SW480 (cell line): ENCODE measurements around the gene LMTK2.
A peak's percentile ranks its signal among the peaks of the same experiment; 100 is the strongest.

ENCODE experiments used
- DNase-seq: peaks from one replicate; pipeline ENCODE4 v3.0.0-alpha.2; 2016; ENCODE audit warnings: low spot score

LMTK2 gene

DNA sequence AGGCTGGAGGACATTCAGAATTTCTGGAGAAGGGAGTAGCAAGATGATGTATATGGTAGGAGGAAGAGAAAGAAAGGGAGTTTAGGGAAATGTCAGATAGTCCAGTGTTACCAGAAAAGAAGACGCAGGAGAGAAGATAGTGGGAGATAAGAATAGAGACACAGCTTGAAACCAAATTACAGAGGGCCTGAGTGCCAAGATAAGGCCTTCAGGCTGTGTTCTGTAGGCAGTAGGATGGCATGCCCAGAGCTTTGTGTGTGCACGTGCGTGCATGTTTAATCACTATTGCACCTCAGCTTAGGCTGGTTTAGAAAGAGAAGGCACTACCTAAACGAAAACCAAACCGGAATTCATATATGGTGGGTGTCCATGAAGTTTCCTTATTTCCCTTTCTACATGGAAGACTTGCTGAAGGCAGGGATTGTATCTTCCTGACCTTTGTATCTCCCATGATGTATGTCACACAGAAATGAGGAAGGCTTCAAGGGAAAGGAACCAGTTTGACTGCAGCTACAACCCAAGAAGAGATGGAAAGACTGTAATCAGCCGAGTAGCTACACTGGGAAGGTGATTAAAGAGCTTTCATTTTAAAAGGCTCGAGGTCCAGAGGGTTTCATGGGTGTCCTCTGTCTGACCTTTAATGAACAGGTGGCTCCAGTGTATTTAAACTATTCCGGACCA, 68.7 kb downstream of the LMTK2 start:
- DNase-seq: no peak

DNA sequence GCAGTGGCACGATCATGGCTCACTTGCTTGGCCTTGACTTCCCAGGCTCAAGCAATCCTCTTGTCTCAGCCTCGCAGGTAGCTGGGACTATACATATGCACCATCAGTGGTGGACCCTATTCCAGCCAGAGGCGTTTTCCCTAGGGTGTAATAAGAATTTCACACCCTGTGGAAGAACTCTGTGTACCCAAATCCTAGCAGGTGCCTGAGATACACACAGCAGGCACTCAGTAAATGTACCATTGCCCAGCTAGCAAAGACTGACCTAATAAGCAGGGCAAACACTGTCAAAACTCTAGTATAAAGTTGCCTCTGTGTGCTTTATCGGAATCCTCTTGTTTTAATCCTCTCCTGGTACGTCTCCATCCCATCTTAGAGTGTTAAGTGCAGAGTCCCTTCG, 70.9 kb downstream of the LMTK2 start:
- no peak for DNase-seq

DNA sequence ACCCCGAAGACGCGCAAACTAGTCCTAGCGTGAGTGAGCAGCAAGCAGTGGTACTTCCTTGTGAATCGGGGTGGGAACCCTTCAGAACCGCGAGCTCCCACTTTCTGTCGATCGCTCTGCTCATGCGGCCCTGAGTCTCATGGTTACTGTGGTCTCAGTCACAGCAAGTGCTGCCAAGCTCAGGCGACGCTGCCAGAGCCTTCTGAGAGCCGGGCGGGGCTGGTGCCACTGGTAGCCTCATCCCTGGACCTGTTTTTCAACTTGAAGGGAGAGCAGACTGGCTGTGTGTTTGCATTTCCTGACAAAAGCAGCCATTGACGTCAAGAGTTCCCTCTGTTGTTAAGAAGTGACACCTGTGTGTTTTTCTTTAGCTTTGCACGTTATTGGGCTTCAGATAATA, 71.7 kb downstream of the LMTK2 start:
- DNase-seq: no peak

DNA sequence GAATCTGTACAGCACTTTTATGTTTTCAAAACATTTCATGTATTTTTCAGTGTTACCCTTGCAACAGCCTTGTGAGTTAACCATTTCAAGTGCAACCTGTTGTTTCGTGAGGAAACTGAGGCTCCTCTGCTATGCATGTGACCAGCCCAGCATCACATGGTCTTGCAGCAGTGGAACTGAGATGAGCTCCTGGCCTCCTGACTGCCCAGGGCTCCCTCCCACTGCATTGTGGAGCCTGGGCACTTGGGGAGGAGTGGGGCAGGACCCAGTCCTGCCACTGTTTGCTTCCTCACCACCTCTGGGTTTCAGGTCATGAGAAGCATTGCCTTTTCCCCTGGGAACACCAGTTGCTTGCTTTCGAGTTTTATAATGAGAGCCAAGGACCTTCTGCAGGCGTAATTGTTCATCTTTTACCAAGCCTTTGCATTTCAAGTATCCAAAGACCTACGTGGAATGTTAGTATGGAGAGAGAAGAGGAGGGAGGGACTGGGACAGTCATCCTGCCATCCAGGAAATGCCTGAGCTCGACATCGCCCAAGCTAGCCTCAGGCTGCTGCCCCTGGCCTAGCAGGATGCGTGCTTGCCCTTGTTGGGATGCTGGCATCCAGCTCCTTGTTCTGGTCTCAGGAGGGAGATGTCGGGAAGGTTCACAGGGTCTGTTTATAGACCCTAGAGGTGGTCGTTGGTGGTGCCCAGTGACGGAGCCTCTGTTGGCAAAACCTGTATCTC, 72.3 kb downstream of the LMTK2 start:
- no peak for DNase-seq

DNA sequence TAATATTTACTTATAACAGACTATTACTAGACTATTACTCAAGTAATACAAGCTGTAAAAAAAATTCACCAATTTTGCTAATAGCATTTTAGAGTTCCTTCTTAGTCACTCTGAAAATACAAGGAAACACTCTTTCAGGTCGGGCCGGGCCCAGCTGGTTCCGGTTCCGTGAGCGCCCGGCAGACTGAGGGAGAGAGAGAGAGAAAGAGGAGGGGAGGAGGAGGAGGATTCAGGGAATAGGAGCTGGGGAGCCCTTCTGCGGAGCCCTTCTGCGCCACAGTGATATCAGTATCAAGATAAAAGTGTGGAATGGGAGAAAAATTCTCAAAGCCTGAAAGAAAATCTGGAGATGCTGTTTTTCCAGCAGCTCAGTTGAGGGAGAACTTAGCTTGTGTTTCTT, 74.1 kb downstream of the LMTK2 start:
- no peak for DNase-seq

DNA sequence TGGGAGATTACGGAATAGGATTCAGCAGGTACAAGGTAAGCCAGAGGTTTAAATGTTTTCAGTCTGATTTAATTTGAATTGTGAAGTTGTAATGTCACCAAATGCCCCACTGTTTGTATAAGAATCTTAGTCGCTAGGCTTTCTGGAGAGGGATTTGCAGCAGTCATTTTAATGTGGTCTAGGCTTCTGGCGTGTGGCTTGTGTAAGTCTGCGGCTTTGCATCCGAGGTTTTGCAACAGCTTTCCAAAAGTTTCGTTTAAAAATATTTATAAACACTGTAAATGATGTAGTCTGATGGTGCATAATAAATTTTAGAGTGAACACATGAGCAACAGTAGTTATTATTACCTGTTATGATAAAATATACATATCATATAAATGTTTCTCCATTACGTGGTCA, 78.4 kb downstream of the LMTK2 start:
- no peak for DNase-seq

DNA sequence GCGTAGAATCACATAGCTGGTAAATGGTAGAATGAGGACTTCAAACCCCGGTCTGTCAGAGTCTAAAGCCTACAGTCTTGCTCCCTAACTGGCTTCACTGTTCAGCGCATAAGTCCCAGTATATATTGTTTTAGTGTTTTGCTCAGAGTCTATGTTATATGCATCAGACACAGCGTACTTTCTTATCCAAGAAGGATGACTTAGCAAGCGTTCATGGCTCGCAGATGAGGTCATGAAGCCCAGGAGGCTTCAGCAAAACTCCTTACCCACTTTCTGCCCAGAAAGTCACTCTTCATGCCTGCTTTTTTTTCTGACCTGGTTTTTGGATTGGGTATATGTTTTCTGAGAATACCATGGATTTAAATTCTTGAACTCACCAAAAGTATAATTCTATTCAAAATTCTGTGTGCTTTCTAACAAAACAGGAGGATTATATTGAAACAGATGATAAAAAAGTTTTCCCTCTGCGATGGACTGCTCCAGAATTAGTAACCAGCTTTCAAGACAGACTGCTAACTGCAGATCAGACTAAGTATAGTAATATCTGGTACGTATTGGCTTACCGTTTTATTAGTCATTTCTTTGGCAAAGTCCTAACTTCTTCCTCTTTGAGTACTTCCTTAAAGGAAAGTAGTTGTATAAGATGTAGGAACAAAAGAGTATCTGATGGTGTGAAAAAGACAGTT, 79.9 kb downstream of the LMTK2 start:
- DNase-seq: no peak

DNA sequence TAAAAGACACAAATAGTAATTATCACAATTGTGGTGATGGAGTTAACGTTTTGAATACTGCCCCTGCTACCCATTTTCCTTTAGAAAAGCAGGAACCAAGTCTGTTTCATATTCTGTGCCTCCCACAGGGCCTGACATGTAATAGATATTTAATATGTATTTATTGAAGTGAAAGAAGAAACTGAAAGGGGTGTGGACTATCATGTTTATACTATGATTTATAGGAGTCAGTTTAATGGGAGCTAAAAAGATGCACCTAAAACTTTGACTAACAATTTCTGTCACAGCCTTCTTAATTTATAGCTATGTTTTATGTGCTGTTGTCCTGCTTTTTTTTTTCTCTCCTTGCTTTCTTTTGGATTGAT, 80.5 kb downstream of the LMTK2 start:
- DNase-seq: no peak

DNA sequence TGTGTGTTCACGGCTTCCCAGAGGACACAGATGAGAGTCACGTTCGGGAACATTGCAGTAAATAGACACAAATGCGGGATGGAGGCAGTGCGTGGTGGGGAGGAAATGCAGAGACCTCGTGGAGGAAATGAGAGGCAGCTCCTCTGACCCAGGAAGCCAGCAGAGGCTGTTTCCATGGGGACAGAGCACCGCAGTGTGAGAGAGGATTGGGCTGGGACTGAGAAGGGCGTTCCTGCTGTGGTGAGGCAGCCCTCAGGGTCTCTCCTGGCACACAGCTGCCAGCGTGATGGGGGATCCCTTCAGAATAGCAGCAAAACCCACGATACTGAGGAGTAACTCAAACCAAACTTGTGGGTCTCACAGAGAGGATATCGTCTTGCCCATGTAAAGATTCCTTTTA, 82.9 kb downstream of the LMTK2 start:
- no peak for DNase-seq

DNA sequence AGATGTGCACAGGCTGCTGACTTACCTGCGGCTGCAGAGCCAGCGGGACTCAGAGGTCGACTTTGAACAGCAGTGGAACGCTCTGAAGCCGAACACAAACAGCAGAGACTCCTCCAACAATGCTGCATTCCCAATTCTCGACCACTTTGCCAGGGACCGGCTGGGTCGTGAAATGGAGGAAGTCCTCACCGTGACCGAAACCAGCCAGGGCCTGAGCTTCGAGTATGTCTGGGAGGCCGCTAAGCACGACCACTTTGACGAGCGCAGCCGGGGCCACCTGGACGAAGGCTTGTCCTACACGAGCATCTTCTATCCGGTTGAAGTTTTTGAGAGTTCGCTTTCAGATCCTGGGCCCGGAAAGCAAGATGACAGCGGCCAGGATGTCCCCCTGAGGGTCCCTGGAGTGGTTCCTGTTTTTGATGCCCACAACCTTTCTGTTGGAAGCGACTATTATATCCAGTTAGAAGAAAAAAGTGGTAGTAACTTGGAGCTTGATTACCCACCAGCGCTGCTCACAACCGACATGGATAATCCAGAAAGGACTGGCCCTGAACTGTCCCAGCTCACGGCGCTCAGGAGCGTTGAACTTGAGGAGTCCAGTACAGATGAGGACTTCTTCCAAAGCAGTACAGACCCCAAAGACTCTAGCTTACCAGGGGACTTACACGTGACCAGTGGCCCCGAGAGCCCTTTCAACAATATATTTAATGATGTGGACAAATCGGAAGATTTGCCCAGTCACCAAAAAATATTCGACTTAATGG, 85.2 kb downstream of the LMTK2 start:
- DNase-seq: no peak

DNA sequence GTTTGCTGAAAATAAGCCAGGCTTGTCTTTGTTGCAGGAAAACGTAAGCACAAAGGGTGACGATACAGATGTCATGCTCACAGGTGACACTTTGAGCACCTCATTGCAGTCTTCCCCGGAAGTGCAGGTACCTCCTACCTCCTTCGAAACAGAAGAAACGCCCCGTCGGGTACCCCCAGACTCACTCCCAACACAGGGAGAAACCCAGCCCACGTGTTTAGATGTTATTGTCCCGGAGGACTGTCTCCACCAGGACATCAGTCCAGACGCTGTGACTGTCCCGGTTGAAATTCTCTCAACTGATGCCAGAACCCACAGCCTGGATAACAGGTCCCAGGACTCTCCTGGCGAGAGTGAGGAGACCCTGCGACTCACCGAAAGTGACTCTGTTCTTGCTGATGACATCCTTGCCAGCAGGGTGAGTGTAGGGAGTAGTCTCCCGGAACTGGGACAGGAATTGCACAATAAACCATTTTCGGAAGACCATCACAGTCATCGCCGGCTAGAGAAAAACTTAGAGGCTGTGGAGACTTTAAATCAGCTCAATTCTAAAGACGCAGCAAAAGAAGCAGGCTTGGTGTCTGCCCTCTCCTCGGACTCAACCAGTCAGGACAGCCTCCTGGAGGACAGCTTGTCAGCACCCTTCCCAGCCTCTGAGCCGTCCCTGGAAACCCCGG, 86.3 kb downstream of the LMTK2 start:
- DNase-seq: no peak

DNA sequence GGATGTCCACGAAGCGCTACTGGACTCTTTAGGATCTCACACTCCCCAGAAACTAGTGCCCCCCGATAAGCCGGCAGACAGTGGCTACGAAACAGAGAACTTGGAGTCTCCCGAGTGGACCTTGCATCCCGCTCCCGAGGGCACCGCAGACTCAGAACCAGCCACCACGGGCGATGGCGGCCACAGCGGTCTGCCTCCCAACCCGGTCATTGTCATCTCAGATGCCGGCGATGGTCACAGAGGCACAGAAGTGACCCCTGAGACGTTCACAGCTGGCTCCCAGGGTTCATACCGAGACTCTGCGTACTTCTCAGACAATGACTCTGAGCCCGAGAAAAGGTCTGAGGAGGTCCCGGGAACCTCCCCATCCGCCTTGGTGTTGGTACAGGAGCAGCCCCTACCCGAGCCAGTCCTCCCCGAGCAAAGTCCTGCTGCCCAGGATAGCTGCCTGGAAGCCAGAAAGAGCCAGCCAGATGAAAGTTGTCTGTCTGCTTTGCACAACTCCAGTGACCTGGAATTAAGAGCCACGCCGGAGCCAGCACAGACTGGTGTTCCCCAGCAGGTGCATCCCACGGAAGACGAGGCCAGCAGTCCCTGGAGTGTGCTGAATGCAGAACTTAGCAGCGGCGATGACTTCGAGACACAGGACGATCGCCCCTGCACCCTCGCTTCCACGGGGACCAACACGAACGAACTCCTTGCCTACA, 87.0 kb downstream of the LMTK2 start:
- DNase-seq: no peak

DNA sequence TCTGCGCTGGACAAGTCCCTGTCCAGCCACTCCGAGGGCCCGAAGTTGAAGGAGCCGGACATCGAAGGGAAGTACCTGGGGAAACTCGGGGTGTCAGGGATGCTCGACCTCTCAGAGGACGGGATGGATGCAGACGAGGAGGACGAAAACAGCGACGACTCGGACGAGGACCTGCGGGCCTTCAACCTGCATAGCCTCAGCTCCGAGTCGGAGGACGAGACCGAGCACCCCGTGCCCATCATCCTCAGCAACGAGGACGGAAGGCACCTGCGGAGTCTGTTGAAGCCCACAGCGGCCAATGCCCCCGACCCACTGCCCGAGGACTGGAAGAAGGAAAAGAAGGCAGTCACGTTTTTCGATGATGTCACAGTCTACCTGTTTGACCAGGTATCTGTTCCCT, 87.5 kb downstream of the LMTK2 start:
- DNase-seq: no peak

DNA sequence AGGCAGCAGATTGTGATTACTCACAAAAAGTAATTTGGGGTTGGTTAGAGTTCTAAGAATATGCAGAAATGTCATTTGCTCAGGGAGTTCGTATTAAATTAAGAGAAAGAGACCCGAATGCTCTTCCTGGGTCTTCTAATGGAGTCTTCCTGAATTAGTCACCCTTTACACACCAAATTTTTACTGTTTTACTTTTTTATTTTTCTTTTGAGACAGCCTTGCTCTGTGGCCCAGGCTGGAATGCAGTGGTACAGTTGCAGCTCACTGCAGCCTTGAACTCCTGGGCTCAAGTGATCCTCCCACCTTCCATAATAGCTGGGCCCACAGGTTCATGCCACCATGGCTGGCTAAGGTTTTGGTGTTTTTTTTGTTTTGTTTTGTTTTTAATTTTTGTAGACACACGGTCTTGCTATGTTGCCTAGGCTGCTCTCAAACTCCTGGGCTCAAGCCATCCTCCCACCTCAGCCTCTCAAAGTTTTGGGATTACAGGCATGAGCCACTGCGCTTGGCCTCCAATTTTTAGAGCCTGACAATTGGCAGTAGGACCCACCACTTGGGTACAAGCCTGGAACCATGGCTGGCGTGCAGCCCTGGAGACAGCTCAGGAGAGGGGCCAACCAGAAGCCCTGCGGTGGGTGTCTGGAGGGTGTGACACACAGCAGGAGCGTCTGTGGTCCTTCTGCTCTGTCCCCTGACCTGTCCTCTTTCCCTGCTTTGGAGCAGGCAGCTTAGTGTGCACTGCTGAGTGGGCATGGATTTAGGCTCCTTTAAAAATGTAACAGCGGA, 88.2 kb downstream of the LMTK2 start:
- no peak for DNase-seq

DNA sequence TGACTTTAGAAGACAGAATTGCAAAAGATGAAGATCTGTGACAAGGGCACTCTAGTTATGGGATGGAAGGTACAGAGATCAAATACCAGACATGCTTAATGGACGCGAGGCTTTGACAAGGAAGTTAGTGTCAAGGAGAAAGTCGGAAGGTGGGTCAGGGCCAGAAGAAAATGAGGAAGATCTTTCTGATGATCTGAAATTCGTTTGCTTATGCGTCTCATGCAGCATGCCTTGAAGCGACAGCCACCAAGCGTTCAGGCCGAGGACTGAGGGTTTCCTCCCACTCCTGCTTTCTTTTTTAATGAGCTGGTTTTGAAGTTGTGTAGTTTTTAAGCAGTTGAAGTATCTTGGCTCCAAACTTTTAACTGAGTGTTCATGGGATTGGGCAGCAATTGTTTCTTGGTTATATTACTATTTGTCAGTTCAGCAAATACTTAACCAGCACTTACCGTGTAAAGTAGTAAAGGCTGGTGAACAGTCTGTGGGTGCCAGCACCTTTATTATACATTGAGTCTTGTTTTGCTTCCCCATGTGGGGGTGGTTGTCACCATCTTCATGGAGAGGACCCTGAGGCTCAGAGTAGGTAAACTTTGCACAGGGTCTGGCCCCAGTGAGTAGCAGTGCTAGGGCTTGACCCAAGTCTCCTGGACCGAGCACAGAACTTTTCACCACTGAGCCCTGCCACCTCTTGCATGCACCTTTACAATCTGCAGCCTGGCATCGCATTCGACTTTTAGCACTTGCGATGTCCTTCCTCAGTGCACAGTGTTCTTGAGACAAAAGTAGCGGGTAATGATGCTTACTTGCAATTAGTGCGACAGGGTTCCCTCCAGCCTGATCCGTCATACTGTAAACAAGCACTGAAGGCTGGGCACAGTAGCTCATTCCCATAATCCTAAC, 90.3 kb downstream of the LMTK2 start:
- no peak for DNase-seq

DNA sequence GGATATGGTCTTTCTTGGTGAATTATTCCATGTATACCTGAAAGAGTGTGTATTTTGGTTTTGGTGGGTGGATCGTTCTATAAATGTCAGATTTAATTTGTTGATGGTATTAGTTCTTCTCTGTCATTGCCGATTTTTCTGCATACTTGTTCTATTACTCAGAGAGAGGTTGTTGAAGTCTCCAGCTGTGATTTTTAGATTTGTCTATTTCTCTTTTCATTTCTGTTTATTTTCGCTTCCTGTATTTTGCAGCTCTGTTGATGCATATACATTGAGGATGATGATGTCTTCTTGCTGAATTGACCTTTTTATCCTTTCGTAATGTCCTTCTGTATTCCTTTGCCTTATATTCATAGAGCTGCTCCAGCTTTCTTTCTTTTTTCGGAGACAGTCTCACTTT, 92.5 kb downstream of the LMTK2 start:
- DNase-seq: no peak

DNA sequence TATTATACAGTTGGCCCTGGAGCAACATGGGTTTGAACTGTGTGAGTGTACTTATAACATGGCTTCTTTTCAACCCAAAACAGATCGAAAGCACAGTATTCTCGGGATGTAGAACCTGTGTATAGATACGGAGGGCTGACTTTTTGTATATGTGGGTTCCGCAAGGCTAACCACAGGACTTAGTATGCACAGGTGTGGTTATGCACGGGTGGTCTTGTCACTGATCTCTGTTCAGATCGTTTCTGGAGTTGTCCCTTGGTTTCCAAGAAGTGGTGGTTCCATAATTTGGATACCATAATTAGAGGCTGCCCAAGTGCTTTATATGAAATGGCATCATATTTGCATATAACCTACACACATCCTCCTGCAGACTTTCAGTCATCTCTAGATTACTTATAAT, 93.7 kb downstream of the LMTK2 start:
- DNase-seq: no peak

DNA sequence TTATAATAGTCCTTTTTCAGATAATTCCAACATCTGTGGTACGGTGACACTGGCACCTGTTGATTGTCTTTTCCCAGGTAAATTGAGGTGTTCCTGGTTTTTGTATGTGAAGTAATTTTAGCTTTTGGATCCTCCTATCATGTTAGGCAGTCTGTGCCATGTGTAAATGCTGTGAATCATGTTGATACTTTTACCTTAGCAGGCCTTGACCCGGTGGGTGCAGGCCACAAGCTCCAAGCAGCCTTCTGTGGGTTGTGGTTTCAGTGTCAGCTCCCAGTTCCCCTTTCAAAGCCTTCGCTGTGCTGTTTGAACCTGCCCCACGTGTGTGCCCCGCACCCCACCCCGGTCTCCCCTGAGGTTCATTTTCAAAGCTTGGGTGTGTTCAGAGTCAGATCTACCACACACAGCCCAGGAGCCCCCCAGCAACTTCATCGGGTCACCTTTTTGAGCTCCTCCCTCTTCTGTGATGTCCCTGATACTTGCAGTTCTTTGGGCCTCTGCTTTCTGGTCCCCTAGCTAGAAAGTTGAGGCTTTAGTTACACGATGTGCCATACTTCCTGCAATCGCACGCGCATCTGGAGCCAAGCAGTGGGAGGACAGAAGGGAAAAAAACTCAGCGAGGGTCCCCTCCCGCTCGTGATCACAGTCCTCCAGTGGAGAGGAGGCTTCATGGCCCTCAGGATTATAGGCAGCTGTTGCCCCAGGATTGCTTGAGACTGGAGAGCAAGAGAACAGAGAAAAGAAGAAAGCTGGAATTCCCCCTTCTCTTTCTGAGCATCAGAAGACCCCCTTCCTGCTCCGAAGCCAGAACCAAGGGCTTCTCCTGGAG, 95.9 kb downstream of the LMTK2 start:
- peak; percentile 91 for DNase-seq
